Activated naive CD8-positive, alpha-beta T cell treated with anti-CD3 and anti-CD28 coated beads, Interleukin-2, amount 50 U/mL, for 16 hours (primary cell): ENCODE results near the gene OR1N1.
"Not testable (repeated sequence)": the region's sequence is repeated elsewhere in the genome, so short reads cannot be mapped to it uniquely, and the experiment has no call there.

Source experiments
- DNase-seq: peaks from one replicate; pipeline ENCODE4 v3.0.0-alpha.2; 2020; ENCODE audit warnings: low read depth, low spot score

Gene OR1N1, protein sequence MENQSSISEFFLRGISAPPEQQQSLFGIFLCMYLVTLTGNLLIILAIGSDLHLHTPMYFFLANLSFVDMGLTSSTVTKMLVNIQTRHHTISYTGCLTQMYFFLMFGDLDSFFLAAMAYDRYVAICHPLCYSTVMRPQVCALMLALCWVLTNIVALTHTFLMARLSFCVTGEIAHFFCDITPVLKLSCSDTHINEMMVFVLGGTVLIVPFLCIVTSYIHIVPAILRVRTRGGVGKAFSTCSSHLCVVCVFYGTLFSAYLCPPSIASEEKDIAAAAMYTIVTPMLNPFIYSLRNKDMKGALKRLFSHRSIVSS

GRCh38 chr9:122527193-122527592 is at the start of gene OR1N1:
OR1N1 (minus strand) TSS chr9:122527293; CDS start chr9:122527293, 0 bp downstream.
- DNase-seq = no peak

GRCh38 chr9:122572456-122572855 is 45.4 kb upstream of the OR1N1 start:
- no peak for DNase-seq

DNA sequence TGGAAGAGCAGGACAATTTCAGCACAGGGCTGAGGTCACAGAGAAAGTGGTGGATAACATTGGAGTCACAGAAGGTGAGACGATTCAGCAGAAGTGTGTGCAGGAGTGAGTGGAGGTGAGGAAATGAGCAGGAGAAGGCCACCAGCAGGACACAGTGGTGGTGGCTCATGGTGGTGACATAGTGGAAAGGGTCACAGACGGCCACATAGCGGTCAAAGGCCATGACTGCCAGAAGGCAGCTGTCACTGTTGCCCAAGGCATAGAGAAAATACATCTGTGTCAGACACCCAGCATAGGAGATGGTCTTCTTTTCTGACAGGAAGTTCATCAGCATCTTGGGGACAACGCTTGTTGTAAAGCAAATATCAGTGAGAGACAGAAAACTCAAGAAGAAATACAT is 40.8 kb upstream of the OR1N1 start:
- no peak for DNase-seq

DNA sequence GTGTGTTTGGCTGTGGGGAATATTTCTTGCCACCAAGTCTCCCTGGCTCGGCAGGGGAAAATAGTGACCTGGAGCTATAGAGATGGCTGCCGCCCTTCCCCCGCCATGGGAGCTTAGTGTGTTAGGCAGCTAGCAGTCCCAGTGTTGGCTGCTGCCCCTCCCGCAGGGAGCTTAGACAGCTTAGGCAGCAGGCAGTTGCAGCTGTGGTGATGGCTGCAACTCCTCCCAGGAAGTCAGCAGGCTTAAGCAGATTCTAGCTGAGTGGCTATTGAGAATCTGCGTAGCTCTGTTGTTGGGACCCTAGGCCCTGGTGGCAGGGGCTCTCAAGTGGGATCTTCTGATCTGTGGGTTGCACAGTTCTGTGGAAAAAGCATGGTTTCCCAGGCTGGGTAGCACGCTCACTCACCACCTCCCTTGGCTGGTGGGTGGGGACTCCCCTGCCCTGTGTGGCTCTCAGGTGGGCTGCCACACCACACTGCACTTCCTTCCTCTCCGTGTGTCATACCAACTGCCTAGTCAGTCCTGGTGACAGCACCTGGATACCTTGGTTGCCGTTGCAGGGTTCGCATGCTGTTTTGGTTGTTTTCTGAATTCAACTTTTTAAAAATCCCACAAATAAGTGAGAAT is 35.2 kb upstream of the OR1N1 start:
- DNase-seq = no peak

GRCh38 chr9:122561446-122561845 is 34.4 kb upstream of the OR1N1 start:
- no peak for DNase-seq

DNA sequence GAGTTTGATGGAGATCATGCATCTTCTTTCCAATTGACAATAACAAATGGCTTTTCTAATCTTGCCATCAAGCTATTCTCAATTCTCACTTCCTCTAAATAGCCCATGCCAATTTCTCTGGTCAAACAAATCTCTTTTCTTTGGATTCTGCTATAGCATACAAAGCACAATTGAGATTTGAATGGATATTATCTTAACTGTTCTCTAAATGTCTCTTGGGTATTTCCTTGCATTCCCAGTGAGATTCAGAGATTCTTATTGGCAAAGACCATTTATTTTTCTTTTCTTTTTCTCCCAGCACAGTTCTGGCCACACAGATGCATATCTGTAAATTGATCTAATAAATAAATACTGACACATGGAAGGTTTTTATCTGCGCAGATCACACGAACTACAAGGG is 25.7 kb upstream of the OR1N1 start, which contains the start of gene OR1N2:
TSS of gene OR1N2 (plus strand) at position 301 of the 400 bp plus-strand sequence. CDS start 100 bp downstream, outside the sequence.
- DNase-seq = no peak

GRCh38 chr9:122551371-122551770 is 24.3 kb upstream of the OR1N1 start:
- DNase-seq = no peak

GRCh38 chr9:122546196-122546595 is 19.1 kb upstream of the OR1N1 start:
- DNase-seq = no peak

DNA sequence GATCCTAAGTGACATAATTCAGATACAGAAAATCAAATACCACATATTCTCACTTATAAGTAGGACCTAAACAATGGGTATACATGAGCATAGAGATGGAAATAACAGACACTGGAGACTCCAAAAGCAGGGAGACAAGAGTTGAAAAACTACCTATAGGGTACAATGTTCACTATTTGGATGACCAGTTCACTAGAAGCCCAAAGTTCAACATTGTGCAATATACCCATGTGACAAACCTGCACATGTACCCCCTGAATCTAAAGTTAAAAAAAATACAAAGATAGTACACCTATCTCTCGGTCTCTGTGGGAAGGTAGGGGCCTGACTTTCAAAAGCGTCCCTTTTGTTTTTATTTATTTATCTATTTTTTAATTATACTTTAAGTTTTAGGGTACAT is 11.7 kb upstream of the OR1N1 start:
- no peak for DNase-seq

GRCh38 chr9:122537066-122537465 is 10.0 kb upstream of the OR1N1 start:
- DNase-seq = not testable (repeated sequence)

GRCh38 chr9:122536134-122536533 is 9.0 kb upstream of the OR1N1 start:
- no peak for DNase-seq

DNA sequence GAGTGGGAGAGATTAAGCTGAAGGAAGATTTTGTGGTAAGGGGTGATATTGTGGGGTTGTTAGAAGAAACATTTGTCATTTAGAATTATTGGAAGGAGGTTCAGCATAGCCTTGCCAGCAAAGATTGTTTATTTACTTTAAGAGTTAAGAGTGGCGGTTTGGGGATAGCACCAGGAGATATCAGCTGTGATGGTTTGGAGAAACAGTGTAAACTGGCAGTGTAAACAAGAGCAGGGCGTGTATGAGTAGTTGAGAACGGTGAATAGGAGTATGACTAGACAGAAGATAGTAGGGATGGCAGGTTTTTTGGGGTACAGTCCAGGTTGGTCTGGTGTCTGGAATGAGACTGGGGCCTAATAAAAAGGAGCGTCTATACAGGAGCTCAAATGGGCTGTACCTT is 4.1 kb upstream of the OR1N1 start:
- not testable (repeated sequence) for DNase-seq

DNA sequence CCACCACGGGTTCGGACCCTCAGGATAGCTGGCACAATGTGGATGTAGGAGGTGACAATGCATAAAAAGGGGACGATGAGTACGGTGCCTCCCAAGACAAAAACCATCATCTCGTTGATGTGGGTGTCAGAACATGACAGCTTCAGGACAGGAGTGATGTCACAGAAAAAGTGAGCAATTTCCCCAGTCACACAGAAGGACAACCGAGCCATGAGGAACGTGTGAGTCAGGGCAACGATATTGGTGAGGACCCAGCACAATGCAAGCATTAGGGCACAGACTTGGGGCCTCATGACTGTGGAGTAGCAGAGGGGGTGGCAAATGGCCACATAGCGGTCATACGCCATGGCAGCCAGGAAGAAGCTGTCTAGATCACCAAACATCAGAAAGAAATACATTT is 491 bp downstream of the OR1N1 start:
- DNase-seq = no peak

DNA sequence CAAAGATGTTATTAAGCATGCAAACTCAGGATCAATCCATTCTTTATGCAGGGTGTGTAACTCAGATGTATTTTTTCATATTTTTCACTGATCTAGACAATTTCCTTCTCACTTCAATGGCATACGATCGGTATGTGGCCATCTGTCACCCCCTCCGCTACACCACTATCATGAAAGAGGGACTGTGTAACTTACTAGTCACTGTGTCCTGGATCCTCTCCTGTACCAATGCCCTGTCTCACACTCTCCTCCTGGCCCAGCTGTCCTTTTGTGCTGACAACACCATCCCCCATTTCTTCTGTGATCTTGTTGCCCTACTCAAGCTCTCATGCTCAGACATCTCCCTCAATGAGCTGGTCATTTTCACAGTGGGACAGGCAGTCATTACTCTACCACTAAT is 7.7 kb downstream of the OR1N1 start:
- no peak for DNase-seq

DNA sequence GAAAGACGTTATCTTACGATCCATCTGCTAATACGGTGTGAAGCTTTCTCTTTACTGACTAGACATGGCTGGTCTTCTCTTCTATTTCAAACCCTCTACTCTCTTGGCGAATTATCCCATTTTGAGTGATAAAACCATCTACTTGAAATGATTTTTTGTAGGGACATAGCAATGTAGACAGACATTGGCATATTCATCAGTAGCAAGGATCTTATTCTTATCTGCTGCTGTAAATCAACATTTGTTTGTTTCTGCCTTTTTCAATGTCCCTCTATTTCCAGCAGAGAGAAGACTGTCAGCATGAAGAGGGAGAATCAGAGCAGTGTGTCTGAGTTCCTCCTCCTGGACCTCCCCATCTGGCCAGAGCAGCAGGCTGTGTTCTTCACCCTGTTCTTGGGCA is 8.3 kb downstream of the OR1N1 start, which contains the start of gene OR1J4:
TSS of gene OR1J4 (plus strand) at position 301 of the 400 bp plus-strand sequence. CDS start at position 301, 0 bp downstream.
- DNase-seq = no peak

DNA sequence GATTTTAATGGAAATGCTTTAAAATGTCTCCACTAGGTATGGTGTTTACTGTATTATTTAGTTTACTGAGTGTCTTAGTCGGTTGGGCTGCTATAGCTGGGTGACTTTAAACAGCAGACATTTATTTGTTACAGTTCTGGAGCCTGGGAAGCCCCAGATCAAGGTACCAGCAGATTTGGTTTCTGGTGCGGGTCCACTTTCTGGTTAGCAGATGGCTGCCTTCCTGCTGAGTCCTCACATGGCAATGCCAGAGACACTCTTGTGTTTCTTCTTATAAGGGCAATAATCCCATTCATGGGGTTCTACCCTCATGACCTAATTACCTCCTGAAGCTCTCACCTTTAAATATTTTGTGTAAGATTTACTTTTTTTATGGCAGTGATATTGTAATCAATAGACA is 8.9 kb downstream of the OR1N1 start:
- no peak for DNase-seq

DNA sequence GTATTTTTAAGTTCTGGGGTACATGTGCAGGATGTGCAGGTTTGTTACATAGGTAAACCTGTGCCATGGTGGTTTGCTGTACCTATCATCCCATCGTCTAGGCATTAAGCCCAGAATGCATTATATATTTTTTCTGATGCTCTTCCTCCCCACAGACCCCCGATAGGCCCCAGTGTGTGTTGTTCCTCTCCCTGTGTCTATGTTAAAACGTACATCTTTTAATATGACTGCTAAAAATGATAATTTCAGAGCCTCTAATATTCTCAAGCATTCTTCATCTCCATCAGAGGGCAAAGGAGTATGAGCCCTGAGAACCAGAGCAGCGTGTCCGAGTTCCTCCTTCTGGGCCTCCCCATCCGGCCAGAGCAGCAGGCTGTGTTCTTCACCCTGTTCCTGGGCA is 16.6 kb downstream of the OR1N1 start, which contains the start of gene OR1J2:
TSS of gene OR1J2 (plus strand) at position 301 of the 400 bp plus-strand sequence. CDS start at position 301, 0 bp downstream.
- DNase-seq = no peak

DNA sequence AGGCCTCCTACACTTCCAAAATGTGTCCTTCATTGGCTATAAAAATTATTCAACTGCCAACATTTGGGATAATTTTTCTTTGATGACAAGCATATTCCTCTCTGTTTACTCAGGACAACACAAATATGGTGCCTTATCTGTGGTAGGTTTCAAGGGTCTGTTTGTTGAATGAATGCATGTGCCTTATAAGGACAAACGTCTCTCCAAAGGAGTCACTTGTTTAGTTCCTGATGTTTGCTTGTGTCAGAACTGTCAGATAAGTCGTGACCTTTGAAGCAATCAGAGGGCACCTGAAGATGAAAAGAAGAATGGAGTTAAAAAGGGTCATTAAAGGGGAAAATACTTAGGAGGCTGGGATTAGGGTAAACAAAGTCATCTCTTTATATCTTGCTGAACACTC is 20.1 kb downstream of the OR1N1 start:
- DNase-seq = no peak

GRCh38 chr9:122498883-122499288 is 28.2 kb downstream of the OR1N1 start:
- no peak for DNase-seq

- DNase-seq = no peak
Observed at GRCh38 chr9:122479062-122479461, 48.0 kb downstream of the OR1N1 start.

GRCh38 chr9:122477826-122478225 is 49.3 kb downstream of the OR1N1 start, which contains the start of gene OR1J1:
OR1J1 (minus strand) TSS chr9:122477926; CDS start chr9:122477926, 0 bp downstream.
- no peak for DNase-seq

GRCh38 chr9:122477346-122477745 is 49.7 kb downstream of the OR1N1 start:
- DNase-seq = no peak
